Right atrium auricular region (tissue), 2 donors: ENCODE results near the gene ARNT2. TPM values are rescaled to one million over a fixed set of nuclear protein-coding genes. Genes with fewer than 3 reads are reported as not detected.

Experiments used
- DNase-seq: peaks from one replicate; pipeline ENCODE4 v3.0.0-alpha.2; 2019; ENCODE audit warnings: low spot score
- H3K27ac ChIP-seq, 2 donors: fragments of 200-600 bp; sonication (generic); 1 replicate in 1 of 2; 2 replicates in 1 of 2; pipeline ENCODE4 v1.5.1; 2016 to 2019
- H3K27me3 ChIP-seq, 2 donors: fragments of 200-600 bp; sonication (generic); one replicate each; pipeline versions ENCODE4 v1.5.1 to v1.6.0; 2017 to 2019
- H3K36me3 ChIP-seq: fragments of 200-600 bp; sonication (generic); one replicate; pipeline ENCODE4 v1.5.1; 2016
- H3K4me1 ChIP-seq, 2 donors: fragments of 200-600 bp; sonication (generic); one replicate each; pipeline versions ENCODE4 v1.5.1 to v1.6.0; 2017 to 2019
- H3K4me3 ChIP-seq, 2 donors: fragments of 200-600 bp; sonication (generic); 1 replicate in 1 of 2; 2 replicates in 1 of 2; pipeline ENCODE4 v1.5.1; 2017 to 2019; ENCODE audit warnings: mild to moderate bottlenecking in 1 of 2, moderate library complexity in 1 of 2
- H3K9me3 ChIP-seq, 2 donors: fragments of 200-600 bp; sonication (generic); one replicate each; pipeline ENCODE4 v1.5.1; 2019
- CTCF ChIP-seq, 2 donors: fragments of 200-600 bp; sonication (generic); IDR thresholded peaks; one replicate each; pipeline ENCODE4 v1.5.1; 2019; ENCODE audit warnings: antibody characterized with exemption in 2 of 2
- total RNA-seq, 2 donors: library from RNA; depleted of rRNA; stranded (reverse); fragments of >200 nt; gene quantifications; one replicate each; pipeline ENCODE4 v1.1.0, GENCODE V29; 2016

ARNT2 gene
- total RNA-seq, 2 donors from 2014 or later: 4.8 to 8.4 TPM

GRCh38 chr15:80502782-80503181 lies 98.6 kb downstream of the ARNT2 start:
- no peak for DNase-seq
- Histone ChIP-seq H3K27me3 (no peaks in the 10 kb centered on the region), H3K9me3 (peaks cover 0 to 5% of the 10 kb centered on the region in 2 donors), H3K36me3 (no peaks in the 10 kb centered on the region), H3K27ac (peak overlapping the region; percentile 55 to 64), H3K4me1 (peaks cover 0 to 19% of the 10 kb centered on the region in 2 donors), H3K4me3 (no peak overlapping the region)
- no peak for TF ChIP-seq CTCF (IDR thresholded peaks at IDR 0.05)

GRCh38 chr15:80503319-80503952 lies 99.3 kb downstream of the ARNT2 start:
- no peaks in the 10 kb centered on the region for H3K36me3 ChIP-seq
- DNase-seq: no peak
- H3K27ac ChIP-seq: peak overlapping the region; percentile 55 to 64
- peaks cover 0 to 21% of the 10 kb centered on the region in 2 donors for H3K4me1 ChIP-seq
- no peak overlapping the region for H3K4me3 ChIP-seq
- H3K9me3 ChIP-seq: peaks cover 0 to 5% of the 10 kb centered on the region in 2 donors
- no peaks in the 10 kb centered on the region for H3K27me3 ChIP-seq
- no peak for TF ChIP-seq CTCF (IDR thresholded peaks at IDR 0.05)

GRCh38 chr15:80504931-80505330 lies 100.7 kb downstream of the ARNT2 start:
- Histone ChIP-seq H3K27ac (no peak overlapping the region), H3K27me3 (no peaks in the 10 kb centered on the region), H3K9me3 (peaks cover 0 to 5% of the 10 kb centered on the region in 2 donors), H3K4me1 (peaks cover 0 to 21% of the 10 kb centered on the region in 2 donors), H3K36me3 (no peaks in the 10 kb centered on the region), H3K4me3 (no peak overlapping the region)
- TF ChIP-seq CTCF (IDR thresholded peaks at IDR 0.05): no peak
- DNase-seq: no peak

GRCh38 chr15:80506286-80506893 lies 102.2 kb downstream of the ARNT2 start:
- Histone ChIP-seq H3K27ac (no peak overlapping the region), H3K4me1 (peaks cover 0 to 21% of the 10 kb centered on the region in 2 donors)

GRCh38 chr15:80507131-80507530 lies 102.9 kb downstream of the ARNT2 start:
- TF ChIP-seq CTCF (IDR thresholded peaks at IDR 0.05): no peak
- H3K9me3 ChIP-seq: peaks cover 0 to 5% of the 10 kb centered on the region in 2 donors
- no peaks in the 10 kb centered on the region for H3K36me3 ChIP-seq
- no peak overlapping the region for H3K27ac ChIP-seq
- no peak for DNase-seq
- peaks cover 0 to 21% of the 10 kb centered on the region in 2 donors for H3K4me1 ChIP-seq
- no peak overlapping the region for H3K4me3 ChIP-seq
- no peaks in the 10 kb centered on the region for H3K27me3 ChIP-seq

More at GRCh38 chr15:80506286-80506893, 102.2 kb downstream of the ARNT2 start:
- H3K36me3 ChIP-seq: no peaks in the 10 kb centered on the region
- no peak overlapping the region for H3K4me3 ChIP-seq
- peaks cover 0 to 5% of the 10 kb centered on the region in 2 donors for H3K9me3 ChIP-seq
- TF ChIP-seq CTCF (IDR thresholded peaks at IDR 0.05): no peak
- DNase-seq: no peak
- H3K27me3 ChIP-seq: no peaks in the 10 kb centered on the region
